ENCODE results near the gene FAM118B. TPM values are rescaled to one million over a fixed set of nuclear protein-coding genes. Genes with fewer than 3 reads are reported as not detected.

Gene FAM118B
- total and polyA plus RNA-seq, 2 experiments from 2014 or later: 29.6 to 35.2 TPM

GRCh38 chr11:126282736-126283591, 71.4 kb downstream of the FAM118B start, which contains the start of gene TIRAP:
TIRAP (plus strand) TSS chr11:126283093; CDS start chr11:126290895, 7,802 bp downstream.
- Histone ChIP-seq H3K4me3 (peak within 1 kb of the TSS; percentile 98), H3K79me2 (peaks cover 20% of the 10 kb centered on the region), H3K4me1 (ENCODE audit: insufficient read depth) (peaks cover 12% of the 10 kb centered on the region), H3K4me2 (peak within 1 kb of the TSS; percentile 95), H3K27me3 (no peaks in the 10 kb centered on the region), H3K36me3 (replicated peaks; ENCODE audit: insufficient read depth, low read depth) (no peaks in the 10 kb centered on the region), H3K9me2 (replicated peaks; ENCODE audit: insufficient read depth) (no peaks in the 10 kb centered on the region), H3K9me3 (ENCODE audit: low read depth) (no peaks in the 10 kb centered on the region), H3K27ac (peak within 1 kb of the TSS; percentile 98), H4K20me1 (ENCODE audit: insufficient read depth, poor library complexity, severe bottlenecking) (no peaks in the 10 kb centered on the region), H2AFZ (peak within 1 kb of the TSS; percentile 100)
- WGBS (ENCODE audit: low lambda C conversion rate, missing lambda C conversion rate): 2% methylated on average over 41 of the region's 82 CpGs
- peak; percentile 82 for DNase-seq (ENCODE audit: low spot score)
- TF ChIP-seq EZH2 (IDR thresholded peaks at IDR 0.05; ENCODE audit: borderline replicate concordance) (no peak), CTCF (IDR thresholded peaks at IDR 0.05; ENCODE audit: poor library complexity) (no peak), EZH2phosphoT487 (IDR thresholded peaks at IDR 0.05; ENCODE audit: low read depth, severe bottlenecking, unreplicated experiment) (no peak)

GRCh38 chr11:126284829-126285228, 73.2 kb downstream of the FAM118B start:
- no peak overlapping the region for H3K4me2 ChIP-seq
- 79% methylated on average over 6 of the region's 6 CpGs for WGBS (ENCODE audit: low lambda C conversion rate, missing lambda C conversion rate)
- peak; percentile 69 for DNase-seq (ENCODE audit: low spot score)

GRCh38 chr11:126288237-126288636, 76.7 kb downstream of the FAM118B start:
- Histone ChIP-seq H3K27ac (no peak overlapping the region), H3K4me2 (no peak overlapping the region), H3K4me3 (no peak overlapping the region), H3K9me2 (replicated peaks; ENCODE audit: insufficient read depth) (no peaks in the 10 kb centered on the region), H4K20me1 (ENCODE audit: insufficient read depth, poor library complexity, severe bottlenecking) (no peaks in the 10 kb centered on the region), H2AFZ (no peak overlapping the region), H3K4me1 (ENCODE audit: insufficient read depth) (peaks cover 3% of the 10 kb centered on the region), H3K36me3 (replicated peaks; ENCODE audit: insufficient read depth, low read depth) (no peaks in the 10 kb centered on the region), H3K9me3 (ENCODE audit: low read depth) (no peaks in the 10 kb centered on the region), H3K79me2 (peaks cover 20% of the 10 kb centered on the region), H3K27me3 (no peaks in the 10 kb centered on the region)
- no peak for TF ChIP-seq EZH2 (IDR thresholded peaks at IDR 0.05; ENCODE audit: borderline replicate concordance)
- TF ChIP-seq EZH2phosphoT487 (IDR thresholded peaks at IDR 0.05; ENCODE audit: low read depth, severe bottlenecking, unreplicated experiment): no peak
- no peak for DNase-seq (ENCODE audit: low spot score)
- WGBS (ENCODE audit: low lambda C conversion rate, missing lambda C conversion rate): 72% methylated on average over 6 of the region's 6 CpGs

More at GRCh38 chr11:126284829-126285228, 73.2 kb downstream of the FAM118B start:
- Histone ChIP-seq H3K4me3 (no peak overlapping the region), H3K27ac (no peak overlapping the region), H2AFZ (no peak overlapping the region), H4K20me1 (ENCODE audit: insufficient read depth, poor library complexity, severe bottlenecking) (no peaks in the 10 kb centered on the region), H3K4me1 (ENCODE audit: insufficient read depth) (peaks cover 12% of the 10 kb centered on the region), H3K79me2 (peaks cover 20% of the 10 kb centered on the region), H3K27me3 (no peaks in the 10 kb centered on the region), H3K9me2 (replicated peaks; ENCODE audit: insufficient read depth) (no peaks in the 10 kb centered on the region), H3K9me3 (ENCODE audit: low read depth) (no peaks in the 10 kb centered on the region), H3K36me3 (replicated peaks; ENCODE audit: insufficient read depth, low read depth) (no peaks in the 10 kb centered on the region)
- TF ChIP-seq CTCF (IDR thresholded peaks at IDR 0.05; ENCODE audit: poor library complexity): no peak
- no peak for TF ChIP-seq EZH2 (IDR thresholded peaks at IDR 0.05; ENCODE audit: borderline replicate concordance)
- no peak for TF ChIP-seq EZH2phosphoT487 (IDR thresholded peaks at IDR 0.05; ENCODE audit: low read depth, severe bottlenecking, unreplicated experiment)

- H3K36me3 ChIP-seq (replicated peaks; ENCODE audit: insufficient read depth, low read depth): no peaks in the 10 kb centered on the region
- no peak overlapping the region for H2AFZ ChIP-seq
- H3K27ac ChIP-seq: peak overlapping the region; percentile 78
- H3K4me2 ChIP-seq: no peak overlapping the region
- no peaks in the 10 kb centered on the region for H3K4me1 ChIP-seq (ENCODE audit: insufficient read depth)
- 86% methylated on average over 12 of the region's 12 CpGs for WGBS (ENCODE audit: low lambda C conversion rate, missing lambda C conversion rate)
- TF ChIP-seq EZH2phosphoT487 (IDR thresholded peaks at IDR 0.05; ENCODE audit: low read depth, severe bottlenecking, unreplicated experiment) (no peak), EZH2 (IDR thresholded peaks at IDR 0.05; ENCODE audit: borderline replicate concordance) (no peak), CTCF (IDR thresholded peaks at IDR 0.05; ENCODE audit: poor library complexity) (no peak)
- no peak for DNase-seq (ENCODE audit: low spot score)
- H3K79me2 ChIP-seq: peaks cover 4% of the 10 kb centered on the region
- no peaks in the 10 kb centered on the region for H3K9me2 ChIP-seq (replicated peaks; ENCODE audit: insufficient read depth)
- no peaks in the 10 kb centered on the region for H3K27me3 ChIP-seq
- H3K9me3 ChIP-seq (ENCODE audit: low read depth): no peaks in the 10 kb centered on the region
- H3K4me3 ChIP-seq: no peak overlapping the region
- H4K20me1 ChIP-seq (ENCODE audit: insufficient read depth, poor library complexity, severe bottlenecking): no peaks in the 10 kb centered on the region
These were observed 79.3 kb downstream of the FAM118B start for GRCh38 chr11:126290887-126291286.
